Type B pancreatic cell (in vitro differentiated cells): ENCODE data around the gene INSR. TPM values are rescaled to one million over a fixed set of nuclear protein-coding genes. Genes with fewer than 3 reads are reported as not detected.
"Not testable (repeated sequence)": the region's sequence is repeated elsewhere in the genome, so short reads cannot be mapped to it uniquely, and the experiment has no call there.

Experiments
- DNase-seq: peaks from one replicate; pipeline ENCODE4 v3.0.0; 2021; ENCODE audit warnings: mixed read lengths; ENCODE audit not compliant: unreplicated experiment; ENCODE audit errors: extremely low spot score
- H3K27ac Mint-ChIP-seq: 2 replicates; pipeline ENCODE4 v1.8.0; 2021; ENCODE audit warnings: mild to moderate bottlenecking, mixed read lengths
- H3K27me3 Mint-ChIP-seq: 2 replicates; pipeline ENCODE4 v1.8.0; 2021; ENCODE audit warnings: mixed read lengths
- H3K36me3 Mint-ChIP-seq: 2 replicates; pipeline ENCODE4 v1.8.0; 2021; ENCODE audit warnings: mixed read lengths
- H3K4me1 Mint-ChIP-seq: one replicate; pipeline ENCODE4 v1.8.0; 2021; ENCODE audit warnings: mixed read lengths; ENCODE audit not compliant: unreplicated experiment
- H3K4me3 Mint-ChIP-seq: 2 replicates; pipeline ENCODE4 v1.8.0; 2021; ENCODE audit warnings: mild to moderate bottlenecking, mixed read lengths
- H3K9me3 Mint-ChIP-seq: 2 replicates; pipeline ENCODE4 v1.8.0; 2021; ENCODE audit warnings: mixed read lengths
- total RNA-seq: library from RNA; stranded (reverse); gene quantifications from 2 replicates; pipeline ENCODE4 v1.2.1, GENCODE V29; 2021; ENCODE audit warnings: low replicate concordance
- TF ChIP-seq, protein P1 (sequence below): fragments of 200-600 bp; sonication (generic); conservative IDR thresholded peaks from 2 replicates; pipeline ENCODE4 v1.5.0; 2021; ENCODE audit warnings: antibody characterized with exemption, mild to moderate bottlenecking

The INSR gene
- total RNA-seq, 1 donor from 2014 or later = 33.7 TPM

- Mint-ChIP-seq H3K36me3 (peaks cover 20% of the 10 kb centered on the region), H3K4me1 (no peaks in the 10 kb centered on the region), H3K9me3 (no peaks in the 10 kb centered on the region), H3K27me3 (no peaks in the 10 kb centered on the region), H3K4me3 (no peak overlapping the region), H3K27ac (no peak overlapping the region)
- DNase-seq = no peak
- TF ChIP-seq, protein P1, sequence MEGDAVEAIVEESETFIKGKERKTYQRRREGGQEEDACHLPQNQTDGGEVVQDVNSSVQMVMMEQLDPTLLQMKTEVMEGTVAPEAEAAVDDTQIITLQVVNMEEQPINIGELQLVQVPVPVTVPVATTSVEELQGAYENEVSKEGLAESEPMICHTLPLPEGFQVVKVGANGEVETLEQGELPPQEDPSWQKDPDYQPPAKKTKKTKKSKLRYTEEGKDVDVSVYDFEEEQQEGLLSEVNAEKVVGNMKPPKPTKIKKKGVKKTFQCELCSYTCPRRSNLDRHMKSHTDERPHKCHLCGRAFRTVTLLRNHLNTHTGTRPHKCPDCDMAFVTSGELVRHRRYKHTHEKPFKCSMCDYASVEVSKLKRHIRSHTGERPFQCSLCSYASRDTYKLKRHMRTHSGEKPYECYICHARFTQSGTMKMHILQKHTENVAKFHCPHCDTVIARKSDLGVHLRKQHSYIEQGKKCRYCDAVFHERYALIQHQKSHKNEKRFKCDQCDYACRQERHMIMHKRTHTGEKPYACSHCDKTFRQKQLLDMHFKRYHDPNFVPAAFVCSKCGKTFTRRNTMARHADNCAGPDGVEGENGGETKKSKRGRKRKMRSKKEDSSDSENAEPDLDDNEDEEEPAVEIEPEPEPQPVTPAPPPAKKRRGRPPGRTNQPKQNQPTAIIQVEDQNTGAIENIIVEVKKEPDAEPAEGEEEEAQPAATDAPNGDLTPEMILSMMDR = no peak
Measured at GRCh38 chr19:7149956-7150705, 144.1 kb downstream of the INSR start.

- H3K27me3 Mint-ChIP-seq, DNase-seq, H3K4me3 Mint-ChIP-seq, H3K9me3 Mint-ChIP-seq, H3K27ac Mint-ChIP-seq, H3K4me1 Mint-ChIP-seq: not testable (repeated sequence)
- peaks cover 21% of the 10 kb centered on the region for H3K36me3 Mint-ChIP-seq
Measured at GRCh38 chr19:7147119-7147675, 147.0 kb downstream of the INSR start.

DNA sequence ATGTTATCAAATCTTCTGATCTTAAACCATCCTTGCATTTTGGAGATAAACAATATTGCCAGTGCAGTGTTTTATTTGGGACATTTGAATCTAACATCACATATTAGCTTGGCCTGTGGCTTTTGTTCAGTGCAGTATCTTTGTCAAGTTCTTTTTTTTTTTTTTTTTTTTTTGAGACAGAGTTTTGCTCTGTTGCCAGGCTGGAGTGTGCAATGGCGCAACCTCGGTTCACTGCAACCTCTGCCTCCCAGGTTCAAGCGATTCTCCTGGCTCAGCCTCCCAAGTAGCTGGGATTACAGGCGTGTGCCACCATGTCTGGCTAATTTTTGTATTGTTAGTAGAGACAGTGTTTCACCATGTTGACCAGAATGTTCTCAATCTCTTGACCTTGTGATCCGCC is 148.1 kb downstream of the INSR start:
- not testable (repeated sequence) for H3K27me3 Mint-ChIP-seq, H3K9me3 Mint-ChIP-seq, H3K4me1 Mint-ChIP-seq, DNase-seq, H3K4me3 Mint-ChIP-seq
- Mint-ChIP-seq H3K36me3 (peaks cover 26% of the 10 kb centered on the region), H3K27ac (peak overlapping the region; percentile 36)

DNA sequence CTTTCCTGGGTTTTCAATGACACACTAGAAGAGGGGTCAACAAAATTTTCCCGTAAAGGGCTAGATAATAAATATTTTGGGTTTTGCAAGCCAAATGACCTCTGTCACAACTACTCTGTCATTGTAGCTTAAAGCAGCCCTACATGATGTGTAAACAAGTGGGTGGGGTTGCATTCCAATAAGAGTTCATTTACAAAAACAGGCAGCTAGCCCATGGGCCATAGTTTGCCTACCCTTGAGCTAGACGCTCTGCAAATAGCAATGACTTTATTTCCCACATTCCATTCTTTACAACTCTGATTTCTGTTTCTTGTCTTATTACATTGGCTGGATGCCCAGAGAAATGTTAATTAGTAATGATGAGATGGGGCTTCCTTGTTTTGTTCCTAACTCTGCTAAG is 148.7 kb downstream of the INSR start:
- TF ChIP-seq, protein P1 = no peak
- Mint-ChIP-seq H3K4me3 (no peak overlapping the region), H3K4me1 (no peaks in the 10 kb centered on the region), H3K36me3 (peaks cover 26% of the 10 kb centered on the region), H3K27me3 (no peaks in the 10 kb centered on the region), H3K27ac (peak overlapping the region; percentile 36), H3K9me3 (no peaks in the 10 kb centered on the region)
- no peak for DNase-seq

GRCh38 chr19:7142771-7143170 is 151.4 kb downstream of the INSR start:
- DNase-seq = no peak
- no peaks in the 10 kb centered on the region for H3K9me3 Mint-ChIP-seq
- no peak overlapping the region for H3K4me3 Mint-ChIP-seq
- no peaks in the 10 kb centered on the region for H3K4me1 Mint-ChIP-seq
- TF ChIP-seq, protein P1 = no peak
- no peaks in the 10 kb centered on the region for H3K27me3 Mint-ChIP-seq
- H3K36me3 Mint-ChIP-seq = peaks cover 32% of the 10 kb centered on the region
- no peak overlapping the region for H3K27ac Mint-ChIP-seq

DNA sequence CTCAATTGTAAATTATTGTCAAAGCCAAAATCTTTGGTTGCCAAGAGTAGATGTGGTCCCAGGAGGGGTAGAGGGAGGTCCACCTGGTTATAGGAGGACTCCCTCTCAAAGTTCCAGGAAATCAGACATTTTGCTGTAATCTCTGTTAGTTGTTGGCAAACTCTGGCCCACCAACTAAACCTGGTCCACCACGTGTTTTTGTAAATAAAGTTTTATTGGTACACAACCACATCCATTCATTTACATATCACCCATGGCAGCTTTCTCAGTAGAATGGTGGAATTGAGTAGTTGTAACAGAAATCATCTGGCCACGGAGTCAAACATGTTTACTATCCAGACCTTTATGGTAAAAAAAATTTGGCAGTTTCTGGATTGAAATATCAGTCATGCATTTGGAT is 154.1 kb downstream of the INSR start:
- Mint-ChIP-seq H3K4me3 (no peak overlapping the region), H3K4me1 (no peaks in the 10 kb centered on the region), H3K27me3 (no peaks in the 10 kb centered on the region), H3K27ac (no peak overlapping the region), H3K9me3 (no peaks in the 10 kb centered on the region), H3K36me3 (peaks cover 22% of the 10 kb centered on the region)
- no peak for DNase-seq
- TF ChIP-seq, protein P1 = no peak
